Mononuclear cell (primary cell): ENCODE measurements around the gene NIPBL. TPM values are rescaled to one million over a fixed set of nuclear protein-coding genes. Genes with fewer than 3 reads are reported as not detected.
"Not testable (repeated sequence)": the region's sequence is repeated elsewhere in the genome, so short reads cannot be mapped to it uniquely, and the experiment has no call there.

Source experiments
- H3K27me3 ChIP-seq: 2 replicates; pipeline ENCODE4 v1.6.0; 2011; ENCODE audit warnings: low read length, control low read depth; ENCODE audit not compliant: insufficient read depth
- H3K4me1 ChIP-seq: 2 replicates; pipeline ENCODE4 v1.5.1; 2011; ENCODE audit warnings: mild to moderate bottlenecking, low read length, control low read depth; ENCODE audit not compliant: insufficient read depth
- H3K4me3 ChIP-seq: 2 replicates; pipeline ENCODE4 v1.5.1; 2011; ENCODE audit warnings: mild to moderate bottlenecking, low read length, moderate library complexity
- H3K9me3 ChIP-seq: 2 replicates; pipeline ENCODE4 v1.5.1; 2011; ENCODE audit warnings: low read depth, mild to moderate bottlenecking, control low read depth, low read length
- total RNA-seq: library from RNA; depleted of rRNA; stranded (reverse); fragments of >200 nt; gene quantifications from one replicate; pipeline ENCODE4 v1.2.3, GENCODE V29; 2012

NIPBL gene
- total RNA-seq, 1 donor, result 97.6 TPM

DNA sequence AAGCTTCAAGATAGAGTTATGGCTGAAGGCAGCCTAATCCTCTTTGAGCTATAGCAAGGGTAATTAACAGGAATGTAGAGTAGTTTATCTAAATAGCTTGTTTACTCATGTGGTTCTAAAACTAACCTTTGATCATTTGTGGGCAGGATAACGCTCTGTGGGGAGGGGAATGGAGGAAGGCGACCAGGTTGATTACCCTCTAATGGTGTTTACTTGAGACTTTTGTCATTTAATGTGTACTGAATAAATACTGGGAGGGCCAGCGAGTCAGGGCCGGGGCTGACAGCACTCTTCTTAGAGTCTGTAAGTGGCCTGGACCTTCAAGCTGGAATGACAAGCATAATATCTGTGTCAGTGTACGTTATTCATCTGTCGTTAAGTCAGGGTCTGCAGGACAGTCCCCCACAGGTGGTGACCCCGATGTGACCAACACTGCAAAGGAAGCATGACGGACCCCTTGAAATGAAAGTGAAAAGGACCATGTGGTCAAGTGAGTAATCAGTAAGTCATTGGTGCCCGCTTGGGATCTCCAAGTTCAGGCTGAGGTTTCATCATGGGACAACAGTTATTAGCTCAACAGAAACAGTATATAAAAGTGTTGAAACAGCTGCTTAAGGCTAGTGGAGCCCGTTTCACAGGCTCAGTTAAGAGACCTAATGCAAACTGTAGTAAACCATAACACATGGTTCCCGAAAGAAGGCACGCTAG lies 210.1 kb downstream of the NIPBL start:
- H3K27me3 ChIP-seq, result no peaks in the 10 kb centered on the region
- no peak overlapping the region for H3K4me3 ChIP-seq
- H3K4me1 ChIP-seq, result no peaks in the 10 kb centered on the region
- H3K9me3 ChIP-seq, result no peaks in the 10 kb centered on the region

- Histone ChIP-seq H3K9me3 (no peaks in the 10 kb centered on the region), H3K4me1 (no peaks in the 10 kb centered on the region), H3K27me3 (no peaks in the 10 kb centered on the region), H3K4me3 (no peak overlapping the region)
These were observed 211.4 kb downstream of the NIPBL start for GRCh38 chr5:37088009-37088408.

GRCh38 chr5:37090123-37090726 lies 213.7 kb downstream of the NIPBL start:
- Histone ChIP-seq H3K27me3 (no peaks in the 10 kb centered on the region), H3K4me1 (no peaks in the 10 kb centered on the region), H3K4me3 (no peak overlapping the region), H3K9me3 (no peaks in the 10 kb centered on the region)

DNA sequence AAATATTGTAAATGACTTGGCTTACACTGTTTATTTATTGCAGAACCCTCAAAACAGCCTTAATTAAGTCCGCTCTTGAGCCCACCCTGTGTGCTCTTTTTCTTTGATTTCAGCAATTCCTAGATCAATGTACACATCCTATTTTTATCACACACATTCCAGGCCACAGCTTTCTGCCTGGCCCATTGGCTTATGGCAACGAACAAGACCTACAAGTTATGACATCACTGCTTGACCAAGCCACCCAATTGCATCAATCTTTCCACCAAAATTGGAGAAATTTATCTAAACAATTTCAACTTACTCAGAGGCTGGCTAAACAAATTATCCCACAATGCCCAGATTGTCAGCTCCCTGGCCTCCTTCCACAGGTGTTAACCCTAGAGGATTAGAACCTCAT lies 214.2 kb downstream of the NIPBL start:
- H3K27me3 ChIP-seq, result no peaks in the 10 kb centered on the region

GRCh38 chr5:37093795-37094194 lies 217.2 kb downstream of the NIPBL start:
- H3K27me3 ChIP-seq, H3K4me1 ChIP-seq, H3K4me3 ChIP-seq, H3K9me3 ChIP-seq: not testable (repeated sequence)

More for the DNA sequence above, 214.2 kb downstream of the NIPBL start:
- Histone ChIP-seq H3K9me3 (no peaks in the 10 kb centered on the region), H3K4me1 (no peaks in the 10 kb centered on the region), H3K4me3 (no peak overlapping the region)

GRCh38 chr5:37099267-37099666 lies 222.7 kb downstream of the NIPBL start:
- not testable (repeated sequence) for H3K27me3 ChIP-seq, H3K4me3 ChIP-seq

DNA sequence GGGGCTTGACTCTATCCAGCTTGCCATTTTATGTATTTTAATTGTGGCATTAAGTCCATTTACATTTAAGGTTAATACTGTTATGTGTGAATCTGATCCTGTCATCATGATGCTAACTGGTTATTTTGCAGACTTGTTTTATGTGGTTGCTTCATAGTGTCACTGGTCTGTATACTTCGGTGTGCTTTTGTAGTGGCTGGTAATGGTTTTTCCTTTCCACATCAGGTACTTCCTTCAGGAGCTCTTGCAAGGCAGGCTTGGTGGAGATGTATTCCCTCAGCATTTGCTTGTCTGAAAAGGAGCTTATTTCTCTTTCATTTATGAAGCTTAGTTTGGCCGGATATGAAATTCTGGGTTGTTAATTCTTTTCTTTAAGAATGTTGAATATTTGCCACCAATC lies 226.7 kb downstream of the NIPBL start:
- Histone ChIP-seq H3K9me3 (no peaks in the 10 kb centered on the region), H3K27me3 (no peaks in the 10 kb centered on the region), H3K4me1 (no peaks in the 10 kb centered on the region), H3K4me3 (no peak overlapping the region)

More at GRCh38 chr5:37099267-37099666, 222.7 kb downstream of the NIPBL start:
- H3K4me1 ChIP-seq, H3K9me3 ChIP-seq: not testable (repeated sequence)

DNA sequence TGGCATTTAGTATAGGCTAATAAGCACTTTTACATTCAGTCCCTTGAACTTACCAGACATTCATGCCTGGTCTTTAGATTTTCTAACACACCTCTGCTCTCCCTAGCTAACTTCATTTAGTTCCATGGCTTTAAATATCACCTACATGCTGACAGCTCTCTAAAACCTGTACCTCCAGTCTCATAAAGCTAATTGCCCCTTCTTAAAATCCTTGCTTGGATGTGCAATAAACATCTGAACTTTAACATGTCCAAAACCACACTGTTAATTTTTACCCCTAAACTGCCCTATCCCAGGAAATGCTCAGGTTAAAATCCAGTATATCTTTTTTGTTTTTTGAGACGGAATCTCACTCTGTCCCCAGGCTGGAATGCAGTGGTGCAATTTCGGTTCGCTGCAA lies 232.8 kb downstream of the NIPBL start:
- H3K9me3 ChIP-seq, result no peaks in the 10 kb centered on the region
- peaks cover 14% of the 10 kb centered on the region for H3K4me1 ChIP-seq
- no peaks in the 10 kb centered on the region for H3K27me3 ChIP-seq
- H3K4me3 ChIP-seq, result no peak overlapping the region

- no peaks in the 10 kb centered on the region for H3K9me3 ChIP-seq
- H3K4me1 ChIP-seq, result peaks cover 14% of the 10 kb centered on the region
- H3K27me3 ChIP-seq, result no peaks in the 10 kb centered on the region
- no peak overlapping the region for H3K4me3 ChIP-seq
These were observed 233.6 kb downstream of the NIPBL start for GRCh38 chr5:37110135-37110534.

DNA sequence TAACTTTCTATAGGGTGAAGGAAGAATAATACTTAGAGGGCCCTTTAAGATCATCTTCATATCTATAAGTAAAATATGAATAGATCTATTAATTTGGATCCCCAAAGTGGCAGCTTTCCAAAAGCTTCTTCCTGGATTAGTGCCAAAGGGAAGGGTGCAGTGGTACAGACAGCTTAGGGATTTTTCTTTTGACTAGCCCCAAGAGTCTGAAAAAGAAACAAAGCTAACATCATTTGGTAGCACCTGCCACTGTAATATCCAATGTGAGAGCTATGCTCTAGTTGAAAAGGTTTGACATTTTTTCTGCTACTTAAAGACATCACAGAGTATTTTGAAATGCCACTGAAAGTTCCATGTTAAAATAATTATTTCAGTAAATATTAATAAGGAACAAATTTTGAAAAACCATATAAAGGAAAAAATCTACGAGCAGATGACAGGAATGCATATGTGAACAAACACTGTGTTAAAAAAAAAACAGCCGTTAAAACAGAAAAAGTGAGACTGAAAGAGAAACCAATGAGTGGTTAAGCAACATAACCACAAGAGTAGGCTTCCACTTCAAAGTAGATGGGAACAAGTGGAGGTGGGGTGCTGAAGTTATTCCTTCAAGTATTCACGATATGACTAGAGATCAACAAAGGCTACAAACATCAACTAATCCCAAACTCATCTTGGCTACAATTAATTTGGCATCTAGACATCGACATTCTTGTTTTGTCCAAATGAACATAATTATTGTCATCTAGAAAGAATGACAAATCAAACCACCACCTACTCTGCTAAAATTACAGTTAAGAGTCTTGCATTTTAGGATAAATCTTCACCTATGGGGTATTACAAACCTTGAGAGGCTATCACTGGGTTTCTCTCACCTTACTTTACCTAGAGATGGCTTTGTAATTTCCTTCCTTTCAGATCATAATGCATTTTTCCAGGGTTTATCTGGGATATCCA lies 235.1 kb downstream of the NIPBL start:
- H3K4me1 ChIP-seq, result peaks cover 14% of the 10 kb centered on the region
- no peaks in the 10 kb centered on the region for H3K9me3 ChIP-seq
- no peak overlapping the region for H3K4me3 ChIP-seq

GRCh38 chr5:37112383-37112991 lies 235.9 kb downstream of the NIPBL start:
- H3K27me3 ChIP-seq, result no peaks in the 10 kb centered on the region
- no peaks in the 10 kb centered on the region for H3K9me3 ChIP-seq
- peaks cover 14% of the 10 kb centered on the region for H3K4me1 ChIP-seq
- no peak overlapping the region for H3K4me3 ChIP-seq

More for the DNA sequence above, 235.1 kb downstream of the NIPBL start:
- H3K27me3 ChIP-seq, result no peaks in the 10 kb centered on the region
